ENCODE data around the gene KLHL21.

Gene KLHL21

GRCh38 chr1:6546326-6546725, 56.3 kb downstream of the KLHL21 start:
- DNase-seq: no peak

- no peak for DNase-seq
Measured at GRCh38 chr1:6545276-6546112, 57.2 kb downstream of the KLHL21 start.

GRCh38 chr1:6544831-6545230, 57.8 kb downstream of the KLHL21 start:
- DNase-seq: no peak

All from NCI-H2171 treated with DMSO at 0.1 percent for 48 hours (cell line).